Fibroblast of skin of scalp (primary cell): ENCODE results near the gene CIROP. TPM values are rescaled to one million over a fixed set of nuclear protein-coding genes. Genes with fewer than 3 reads are reported as not detected.

ENCODE experiments used
- DNase-seq: peaks from one replicate; pipeline ENCODE4 v3.0.0-alpha.2; 2013
- polyA plus RNA-seq, 2 experiments: library from polyadenylated mRNA; unstranded; fragments of 120-200 nt; gene quantifications; one replicate each; pipeline ENCODE4 v1.2.1, GENCODE V29; 2013; ENCODE audit not compliant: insufficient read length in 2 of 2

CIROP gene
- 0.05 TPM for polyA plus RNA-seq (2013, experiment 1 of 2; ENCODE audit: insufficient read length)
- not detected for polyA plus RNA-seq (2013, experiment 2 of 2; ENCODE audit: insufficient read length)

GRCh38 chr14:23104591-23105347 lies at the start of gene CIROP:
Gene CIROP, minus strand, starts transcription at chr14:23104989. Its CDS starts 69 bp downstream, at chr14:23104920.
- no peak for DNase-seq

- DNase-seq = peak; percentile 86
These were observed 49.3 kb upstream of the CIROP start for GRCh38 chr14:23153851-23154796.

GRCh38 chr14:23151342-23151741 lies 46.6 kb upstream of the CIROP start:
- no peak for DNase-seq

- DNase-seq = no peak
These were observed 45.0 kb upstream of the CIROP start for GRCh38 chr14:23149745-23150144.

GRCh38 chr14:23148591-23149249 lies 43.9 kb upstream of the CIROP start:
- peak; percentile 54 for DNase-seq

- no peak for DNase-seq
These were observed 42.9 kb upstream of the CIROP start for GRCh38 chr14:23147676-23148075.

GRCh38 chr14:23146980-23147379 lies 42.2 kb upstream of the CIROP start:
- DNase-seq = no peak

- DNase-seq = no peak
These were observed 41.6 kb upstream of the CIROP start for GRCh38 chr14:23146351-23146910.

GRCh38 chr14:23145794-23146350 lies 41.1 kb upstream of the CIROP start:
- DNase-seq = no peak

GRCh38 chr14:23143911-23144310 lies 39.1 kb upstream of the CIROP start:
- no peak for DNase-seq

GRCh38 chr14:23142826-23143225 lies 38.0 kb upstream of the CIROP start:
- no peak for DNase-seq

GRCh38 chr14:23141706-23142444 lies 37.1 kb upstream of the CIROP start:
- DNase-seq = peak; percentile 23

GRCh38 chr14:23140371-23140770 lies 35.6 kb upstream of the CIROP start:
- DNase-seq = no peak

GRCh38 chr14:23139874-23140273 lies 35.1 kb upstream of the CIROP start:
- no peak for DNase-seq

- DNase-seq = no peak
These were observed 33.2 kb upstream of the CIROP start for GRCh38 chr14:23137813-23138535.

- no peak for DNase-seq
These were observed 32.5 kb upstream of the CIROP start for GRCh38 chr14:23137192-23137812.

GRCh38 chr14:23136566-23137133 lies 31.9 kb upstream of the CIROP start:
- no peak for DNase-seq

GRCh38 chr14:23132970-23133369 lies 28.2 kb upstream of the CIROP start:
- DNase-seq = no peak

GRCh38 chr14:23131482-23131881 lies 26.7 kb upstream of the CIROP start:
- no peak for DNase-seq

- DNase-seq = no peak
These were observed 26.1 kb upstream of the CIROP start for GRCh38 chr14:23130871-23131270.
